HG03108 (cell line): ENCODE results near the gene PACSIN1.

ENCODE experiments used
- ATAC-seq: cut with Tn5 transposase; IDR thresholded peaks from one replicate; pipeline ENCODE4 v1.9.1; 2021; ENCODE audit warnings: moderate library complexity; ENCODE audit not compliant: unreplicated experiment

Gene PACSIN1

GRCh38 chr6:34543421-34543820 is 77.5 kb downstream of the PACSIN1 start:
- no peak for ATAC-seq

- ATAC-seq, result no peak
Measured at GRCh38 chr6:34544052-34544604, 78.3 kb downstream of the PACSIN1 start.

- no peak for ATAC-seq
Measured at GRCh38 chr6:34544776-34545471, 79.0 kb downstream of the PACSIN1 start.

GRCh38 chr6:34546551-34547321 is 80.9 kb downstream of the PACSIN1 start:
- ATAC-seq, result no peak

- no peak for ATAC-seq
Measured at GRCh38 chr6:34547701-34548644, 82.1 kb downstream of the PACSIN1 start.

GRCh38 chr6:34549026-34549803 is 83.3 kb downstream of the PACSIN1 start:
- no peak for ATAC-seq

GRCh38 chr6:34549804-34550202 is 83.9 kb downstream of the PACSIN1 start:
- no peak for ATAC-seq

- ATAC-seq, result no peak
Measured at GRCh38 chr6:34551720-34552119, 85.8 kb downstream of the PACSIN1 start.

- ATAC-seq, result no peak
Measured at GRCh38 chr6:34552620-34553019, 86.7 kb downstream of the PACSIN1 start.

- no peak for ATAC-seq
Measured at GRCh38 chr6:34553146-34553545, 87.3 kb downstream of the PACSIN1 start.

GRCh38 chr6:34553750-34554149 is 87.9 kb downstream of the PACSIN1 start:
- no peak for ATAC-seq

GRCh38 chr6:34554291-34555006 is 88.6 kb downstream of the PACSIN1 start:
- ATAC-seq, result no peak

GRCh38 chr6:34555007-34555322 is 89.1 kb downstream of the PACSIN1 start:
- no peak for ATAC-seq

GRCh38 chr6:34555328-34555727 is 89.5 kb downstream of the PACSIN1 start:
- no peak for ATAC-seq

- no peak for ATAC-seq
Measured at GRCh38 chr6:34556031-34556471, 90.2 kb downstream of the PACSIN1 start, which contains the start of gene SPDEF. Gene SPDEF (minus strand): TSS chr6:34556329. CDS start chr6:34544455, 11,874 bp downstream.

GRCh38 chr6:34556493-34556892 is 90.6 kb downstream of the PACSIN1 start:
- ATAC-seq, result no peak

- no peak for ATAC-seq
Measured at GRCh38 chr6:34557228-34557627, 91.4 kb downstream of the PACSIN1 start.

- no peak for ATAC-seq
Measured at GRCh38 chr6:34558172-34558714, 92.4 kb downstream of the PACSIN1 start.

GRCh38 chr6:34559651-34560365 is 93.9 kb downstream of the PACSIN1 start:
- ATAC-seq, result no peak
